HG03558 (cell line): ENCODE results near the gene OTX1.
"Not testable (repeated sequence)": the region's sequence is repeated elsewhere in the genome, so short reads cannot be mapped to it uniquely, and the experiment has no call there.

ENCODE experiments used
- ATAC-seq: cut with Tn5 transposase; IDR thresholded peaks from one replicate; pipeline ENCODE4 v1.9.1; 2021; ENCODE audit warnings: moderate number of reproducible peaks; ENCODE audit not compliant: unreplicated experiment; ENCODE audit errors: extremely low read depth

OTX1 gene

DNA sequence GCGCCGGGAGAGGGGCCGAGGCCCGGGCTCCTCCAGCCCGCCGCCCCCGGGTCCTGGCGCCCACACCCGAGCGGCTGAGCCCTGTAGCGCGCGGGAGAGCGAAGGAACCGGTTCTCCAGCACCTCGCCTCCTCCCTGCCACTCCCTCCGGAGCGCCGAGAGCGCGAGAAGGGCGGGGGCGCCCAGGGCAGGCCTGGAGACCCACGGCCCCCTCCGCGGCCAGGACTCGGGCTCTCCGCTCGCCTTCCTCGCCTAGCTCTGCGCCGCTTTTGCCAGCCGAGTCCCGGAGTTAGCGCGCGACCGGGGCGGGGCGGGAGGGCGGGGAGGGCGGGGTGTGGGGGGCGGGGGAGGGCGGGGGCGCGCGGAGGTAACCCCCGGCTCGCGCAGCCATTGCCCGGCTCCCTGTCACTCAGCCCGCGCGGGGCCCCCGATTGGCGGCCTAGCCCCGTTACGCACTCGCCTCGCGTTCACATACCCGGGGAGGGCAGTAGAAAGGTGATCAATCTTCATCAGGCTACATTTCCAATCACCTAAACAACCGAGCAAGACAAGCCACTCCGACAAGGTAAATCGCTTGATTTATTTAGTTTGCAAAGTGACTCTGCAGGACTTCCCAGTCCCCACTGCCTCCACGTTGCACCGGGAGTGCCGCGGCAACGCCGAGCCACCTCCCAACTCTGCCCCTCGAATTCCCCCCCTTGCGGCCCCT, at the start of gene OTX1:
Gene OTX1 (plus strand): TSS at position 497 of the 708 bp plus-strand sequence. CDS start 2,161 bp downstream, outside the sequence.
- peak; percentile 60 for ATAC-seq

- no peak for ATAC-seq
These were observed 49.1 kb upstream of the OTX1 start for GRCh38 chr2:63001576-63001975.

- no peak for ATAC-seq
These were observed 47.3 kb upstream of the OTX1 start for GRCh38 chr2:63003351-63003750.

GRCh38 chr2:63007813-63008458, 42.7 kb upstream of the OTX1 start:
- ATAC-seq: no peak

DNA sequence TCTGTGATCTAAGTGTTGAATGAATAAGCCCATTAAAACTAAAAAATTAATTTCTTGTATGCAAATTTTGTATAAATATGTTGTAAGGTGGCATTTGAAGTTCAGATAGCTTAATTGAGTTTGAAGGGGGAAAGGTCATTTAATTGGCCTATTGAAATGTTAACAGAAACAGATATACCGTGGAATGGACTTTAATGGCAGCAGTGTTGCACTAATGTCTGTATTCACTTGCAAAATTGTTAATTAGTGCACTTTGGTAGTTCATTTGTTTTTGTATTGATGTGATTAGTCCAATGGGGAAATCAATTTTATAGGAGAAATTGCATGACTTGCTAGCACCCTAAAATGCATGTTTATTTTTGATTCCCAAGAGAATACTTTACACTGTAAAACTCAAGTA, 41.8 kb upstream of the OTX1 start:
- no peak for ATAC-seq

GRCh38 chr2:63009490-63009889, 41.1 kb upstream of the OTX1 start:
- ATAC-seq: no peak

DNA sequence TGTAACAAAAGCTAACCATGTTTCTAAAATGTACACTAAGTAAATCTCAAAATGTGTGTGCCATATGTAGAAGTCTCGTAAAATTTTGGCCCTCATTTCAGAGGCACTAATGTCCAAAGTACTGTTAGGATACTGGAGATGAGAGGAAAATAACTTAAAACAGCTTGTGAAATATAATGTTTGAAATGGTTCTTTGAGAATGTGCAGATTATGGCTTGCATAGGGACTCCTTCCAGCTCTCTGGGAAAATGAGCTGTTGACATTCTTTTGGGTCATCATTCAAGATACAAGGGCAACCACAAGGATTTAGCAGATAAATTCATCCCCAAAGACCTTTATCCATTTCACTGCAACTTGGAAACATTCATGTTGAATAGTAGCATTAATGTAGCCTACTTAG, 38.1 kb upstream of the OTX1 start:
- ATAC-seq: no peak

- no peak for ATAC-seq
These were observed 37.2 kb upstream of the OTX1 start for GRCh38 chr2:63013438-63013837.

GRCh38 chr2:63015389-63015788, 35.2 kb upstream of the OTX1 start:
- no peak for ATAC-seq

DNA sequence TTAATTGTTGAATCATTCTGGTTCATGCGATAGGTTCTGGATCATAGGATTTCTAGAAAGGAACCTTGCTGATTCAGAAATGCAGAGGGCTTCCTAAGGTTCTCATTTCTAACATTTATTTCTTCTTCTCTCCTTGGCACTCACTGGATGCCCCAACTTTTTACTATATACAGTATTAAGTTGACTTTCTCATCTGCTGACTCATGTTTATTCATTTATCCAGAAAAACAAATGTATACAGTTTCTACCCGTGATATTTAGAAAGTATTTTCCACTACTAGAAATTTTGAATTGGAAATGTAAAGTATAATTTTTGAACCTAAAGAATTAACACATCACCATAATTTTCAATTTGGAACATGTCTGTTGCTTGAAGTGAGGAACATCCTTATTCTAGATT, 32.2 kb upstream of the OTX1 start:
- no peak for ATAC-seq

DNA sequence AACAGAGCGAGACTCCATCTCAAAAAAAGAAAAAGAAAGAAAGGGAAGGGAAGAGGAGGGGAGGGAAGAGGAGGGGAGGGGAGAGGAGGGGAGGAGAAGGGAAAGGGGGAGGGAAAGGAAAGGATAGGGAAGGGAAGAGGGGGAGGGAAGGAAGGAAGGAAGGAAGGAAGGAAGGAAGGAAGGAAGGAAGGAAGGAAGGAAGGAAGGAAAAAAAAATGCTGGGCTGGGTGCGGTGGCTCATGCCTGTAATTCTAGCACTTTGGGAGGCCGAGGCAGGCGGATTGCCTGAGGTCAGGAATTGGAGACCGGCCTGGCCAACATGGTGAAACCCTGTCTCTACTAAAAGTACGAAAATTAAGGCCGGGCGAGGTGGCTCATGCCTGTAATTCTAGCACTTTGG, 30.9 kb upstream of the OTX1 start:
- ATAC-seq: not testable (repeated sequence)

DNA sequence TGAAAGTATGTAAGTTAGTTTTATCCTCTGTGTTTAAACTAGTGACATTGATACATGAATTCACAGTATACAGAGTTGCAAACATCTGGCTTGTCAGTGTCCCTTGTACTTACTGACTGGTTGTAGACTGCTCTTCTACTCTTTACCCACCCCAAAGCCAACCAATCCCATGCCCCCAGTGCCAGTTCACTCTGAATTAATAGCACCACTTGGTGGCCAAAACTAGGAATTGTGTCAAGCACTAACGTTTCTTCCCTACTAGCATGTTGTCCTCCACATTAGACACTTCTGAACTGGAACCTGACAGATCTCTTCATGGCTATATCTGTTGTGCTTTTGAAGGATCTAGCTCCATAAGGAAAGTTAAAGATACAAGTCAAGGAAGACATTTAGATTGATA, 27.2 kb upstream of the OTX1 start:
- ATAC-seq: no peak

DNA sequence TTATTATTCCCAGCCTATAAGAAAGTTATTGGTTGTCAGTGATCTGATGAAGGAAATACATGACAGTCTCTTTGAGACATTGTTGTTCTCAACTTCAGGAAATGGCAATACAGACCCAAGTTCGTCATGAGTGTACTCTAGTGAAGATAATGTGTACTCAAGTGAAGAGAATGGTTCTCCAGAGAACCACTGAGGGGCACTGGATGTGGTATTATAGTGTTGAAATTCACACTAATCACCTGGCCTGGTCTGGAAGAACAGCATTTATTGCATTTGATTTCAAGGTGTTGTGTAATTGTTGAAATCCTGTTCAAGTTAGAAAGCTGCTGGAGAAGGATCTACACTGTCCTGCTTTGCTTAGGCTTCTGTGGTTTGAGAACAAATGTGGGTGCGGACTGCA, 23.4 kb upstream of the OTX1 start:
- no peak for ATAC-seq

DNA sequence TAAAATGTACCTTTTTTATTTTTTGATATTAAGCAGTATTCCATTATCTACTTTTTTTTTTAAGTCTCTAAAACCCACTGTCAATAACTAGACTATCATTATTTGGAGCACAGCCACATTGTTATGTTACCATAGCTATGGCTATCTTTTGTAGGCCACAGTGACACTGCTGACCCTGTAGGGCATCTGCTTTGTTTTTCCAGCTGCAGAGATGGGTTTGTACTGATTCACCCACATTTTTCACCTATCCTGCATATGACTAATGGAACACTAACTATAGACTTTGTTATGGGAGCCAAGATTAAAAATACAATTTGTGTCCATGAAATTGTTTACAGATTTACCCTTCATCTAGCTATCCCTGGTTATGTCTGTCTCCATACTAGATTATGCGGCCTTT, 21.6 kb upstream of the OTX1 start:
- ATAC-seq: no peak

- ATAC-seq: no peak
These were observed 16.1 kb upstream of the OTX1 start for GRCh38 chr2:63034526-63034925.

GRCh38 chr2:63035169-63035568, 15.5 kb upstream of the OTX1 start:
- ATAC-seq: no peak

- no peak for ATAC-seq
These were observed 15.0 kb upstream of the OTX1 start for GRCh38 chr2:63035660-63036059.

- ATAC-seq: no peak
These were observed 12.6 kb upstream of the OTX1 start for GRCh38 chr2:63038034-63038433.

GRCh38 chr2:63040586-63040985, 10.0 kb upstream of the OTX1 start:
- ATAC-seq: no peak

- no peak for ATAC-seq
These were observed 9.0 kb upstream of the OTX1 start for GRCh38 chr2:63041592-63041991.

DNA sequence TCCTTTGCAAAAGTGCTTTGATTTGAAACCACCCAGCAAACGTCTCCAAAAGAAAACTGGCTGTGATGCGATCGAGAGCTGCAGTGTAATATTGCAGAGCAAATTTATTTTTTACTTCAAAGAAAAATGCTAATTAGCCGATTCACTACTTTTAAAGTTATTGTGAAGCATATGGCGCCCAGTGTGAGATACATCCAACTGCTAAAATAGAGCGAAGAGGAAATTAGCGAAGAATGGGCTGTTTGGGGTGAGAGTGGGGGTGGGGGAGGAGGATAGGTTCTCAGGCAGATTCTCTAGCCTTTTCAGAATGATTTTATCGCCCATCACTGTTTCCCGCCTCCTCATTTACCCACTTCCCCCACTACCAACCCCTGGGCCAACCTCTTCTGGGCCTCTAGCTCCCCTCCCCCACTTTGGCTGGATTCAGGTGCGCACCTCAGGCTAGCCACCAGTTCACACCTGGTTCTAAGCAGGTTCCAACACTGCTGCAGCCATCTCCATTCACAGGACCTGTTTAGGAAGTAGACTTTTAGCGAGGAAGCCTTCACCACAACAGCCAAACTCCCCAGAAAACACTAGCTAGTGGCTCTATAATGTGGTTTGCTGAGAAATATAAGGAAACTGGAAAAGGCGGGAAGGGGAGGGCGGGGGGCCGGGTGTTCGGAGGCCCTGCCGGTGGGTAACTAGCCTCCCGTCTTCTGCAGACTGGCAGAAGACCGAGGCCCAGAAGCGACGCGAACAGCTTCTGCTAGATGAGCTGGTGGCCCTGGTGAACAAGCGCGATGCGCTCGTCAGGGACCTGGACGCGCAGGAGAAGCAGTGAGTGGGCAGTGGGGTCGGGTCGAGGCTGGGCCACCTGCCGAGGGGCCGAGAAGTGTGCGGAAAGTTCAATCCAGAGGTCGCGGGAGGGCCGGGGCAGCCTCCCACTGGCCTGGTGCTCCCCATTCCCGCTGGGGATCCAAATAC, 6.0 kb upstream of the OTX1 start:
- no peak for ATAC-seq
